Measurements from ENCODE around the gene YEATS4. TPM values are rescaled to one million over a fixed set of nuclear protein-coding genes. Genes with fewer than 3 reads are reported as not detected.

Gene YEATS4
- total RNA-seq, 4 donors from 2014 or later = 12.5 to 34.6 (median 25.8) TPM

DNA sequence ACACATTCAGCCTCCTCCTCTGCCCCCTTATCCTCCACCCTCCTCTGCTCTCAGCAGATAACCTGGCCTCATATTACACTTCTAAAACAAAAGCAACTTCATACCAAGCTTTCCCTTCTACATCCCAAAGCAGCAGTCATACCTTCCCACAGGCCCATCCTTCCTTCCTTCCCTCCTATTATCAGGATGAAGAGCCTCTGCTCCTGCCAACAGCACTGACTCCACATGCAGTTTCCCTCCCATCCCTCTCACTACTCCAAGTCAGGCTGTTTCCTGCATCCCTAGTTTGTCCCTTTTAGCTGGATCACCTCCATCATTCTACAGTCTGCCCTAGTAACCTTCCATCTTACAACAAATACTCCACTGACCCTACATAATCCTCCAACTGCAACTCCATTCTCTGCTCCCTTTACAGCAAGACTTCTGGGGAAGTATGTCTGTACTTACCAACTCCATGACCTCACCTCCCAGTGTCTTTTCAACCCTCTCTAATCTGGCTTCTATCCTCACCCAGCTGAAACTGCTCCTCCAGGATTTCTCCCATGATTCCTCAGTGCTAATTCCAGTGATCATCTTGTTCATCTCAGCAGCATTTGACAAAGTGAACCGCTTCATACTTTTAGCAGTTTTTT, 4.9 kb upstream of the YEATS4 start:
- TF ChIP-seq, protein P1, sequence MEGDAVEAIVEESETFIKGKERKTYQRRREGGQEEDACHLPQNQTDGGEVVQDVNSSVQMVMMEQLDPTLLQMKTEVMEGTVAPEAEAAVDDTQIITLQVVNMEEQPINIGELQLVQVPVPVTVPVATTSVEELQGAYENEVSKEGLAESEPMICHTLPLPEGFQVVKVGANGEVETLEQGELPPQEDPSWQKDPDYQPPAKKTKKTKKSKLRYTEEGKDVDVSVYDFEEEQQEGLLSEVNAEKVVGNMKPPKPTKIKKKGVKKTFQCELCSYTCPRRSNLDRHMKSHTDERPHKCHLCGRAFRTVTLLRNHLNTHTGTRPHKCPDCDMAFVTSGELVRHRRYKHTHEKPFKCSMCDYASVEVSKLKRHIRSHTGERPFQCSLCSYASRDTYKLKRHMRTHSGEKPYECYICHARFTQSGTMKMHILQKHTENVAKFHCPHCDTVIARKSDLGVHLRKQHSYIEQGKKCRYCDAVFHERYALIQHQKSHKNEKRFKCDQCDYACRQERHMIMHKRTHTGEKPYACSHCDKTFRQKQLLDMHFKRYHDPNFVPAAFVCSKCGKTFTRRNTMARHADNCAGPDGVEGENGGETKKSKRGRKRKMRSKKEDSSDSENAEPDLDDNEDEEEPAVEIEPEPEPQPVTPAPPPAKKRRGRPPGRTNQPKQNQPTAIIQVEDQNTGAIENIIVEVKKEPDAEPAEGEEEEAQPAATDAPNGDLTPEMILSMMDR (IDR thresholded peaks at IDR 0.05 in 4 of 5, conservative IDR thresholded peaks at IDR 0.05 in 1 of 5) = no peak
- TF ChIP-seq POLR2A (IDR thresholded peaks at IDR 0.05) = no peak
- DNase-seq (no peak), ATAC-seq (no peak)
- no peak overlapping the region for H3K4me3 ChIP-seq
- H3K27ac ChIP-seq = no peak overlapping the region
- H3K27me3 ChIP-seq = no peaks in the 10 kb centered on the region
- H3K9me3 ChIP-seq = no peaks in the 10 kb centered on the region
- no peaks in the 10 kb centered on the region for H3K36me3 ChIP-seq
- H3K4me1 ChIP-seq = peaks cover 4 to 6% of the 10 kb centered on the region in 2 donors
- intact Hi-C loops (cut with DNase I; ENCODE audit: low total_unique reads) (loop anchor here (5.0 to 10.0 kb wide), 2 partner anchors 233 to 380 kb away; partner anchors contain the start of genes CCT2 and RAB3IP), in situ Hi-C loops (cut with MboI; ENCODE audit: low sequenced_read_pairs in 4 of 4) (loop anchor here (5.0 to 10.0 kb wide), 2 partner anchors 218 to 220 kb away; no protein-coding TSS in a partner anchor)

DNA sequence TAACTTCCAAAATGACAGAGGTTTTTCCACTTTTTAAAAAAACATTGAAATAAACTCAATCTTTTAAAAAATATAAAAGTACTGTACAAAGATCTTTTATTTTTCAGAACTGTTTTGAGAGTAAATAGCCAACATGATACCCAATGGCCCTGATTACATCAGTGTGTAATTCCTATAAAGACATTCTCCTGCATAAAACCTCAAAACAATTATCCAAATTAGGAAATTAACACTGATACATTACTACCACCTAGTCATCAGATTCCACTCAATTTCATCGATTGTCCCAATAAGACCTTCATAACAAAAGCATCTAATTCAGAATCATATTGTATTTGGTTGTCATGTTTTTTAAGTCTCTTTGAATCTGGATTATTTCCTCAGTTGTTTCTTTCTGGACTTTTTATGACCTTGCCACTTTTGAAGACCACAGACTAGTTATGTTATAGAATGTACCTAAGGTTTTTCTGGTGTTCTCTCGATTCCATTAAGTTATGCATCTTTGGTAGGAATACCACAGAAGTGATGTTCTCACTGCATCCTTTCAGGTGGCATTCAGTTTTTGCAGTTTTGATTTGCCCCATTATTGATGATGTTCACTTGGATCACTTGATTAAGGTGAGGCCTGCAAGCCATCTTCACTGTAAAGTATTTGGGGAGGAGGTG, 4.0 kb upstream of the YEATS4 start:
- H3K27me3 ChIP-seq = no peaks in the 10 kb centered on the region
- no peak for TF ChIP-seq POLR2A (IDR thresholded peaks at IDR 0.05)
- TF ChIP-seq, protein P1 (IDR thresholded peaks at IDR 0.05 in 4 of 5, conservative IDR thresholded peaks at IDR 0.05 in 1 of 5) = no peak
- intact Hi-C loops (cut with DNase I; ENCODE audit: low total_unique reads) = loop anchor here (5.0 to 10.0 kb wide), 2 partner anchors 232 to 379 kb away; partner anchors contain the start of genes CCT2 and RAB3IP
- peaks cover 4 to 10% of the 10 kb centered on the region in 2 donors for H3K4me1 ChIP-seq
- H3K27ac ChIP-seq = no peak overlapping the region
- ATAC-seq = no peak
- no peaks in the 10 kb centered on the region for H3K9me3 ChIP-seq
- no peaks in the 10 kb centered on the region for H3K36me3 ChIP-seq
- H3K4me3 ChIP-seq = no peak overlapping the region
- in situ Hi-C loops (cut with MboI; ENCODE audit: low sequenced_read_pairs in 4 of 4) = loop anchor here (5.0 to 10.0 kb wide), 2 partner anchors 217 to 219 kb away; no protein-coding TSS in a partner anchor
- DNase-seq = no peak

DNA sequence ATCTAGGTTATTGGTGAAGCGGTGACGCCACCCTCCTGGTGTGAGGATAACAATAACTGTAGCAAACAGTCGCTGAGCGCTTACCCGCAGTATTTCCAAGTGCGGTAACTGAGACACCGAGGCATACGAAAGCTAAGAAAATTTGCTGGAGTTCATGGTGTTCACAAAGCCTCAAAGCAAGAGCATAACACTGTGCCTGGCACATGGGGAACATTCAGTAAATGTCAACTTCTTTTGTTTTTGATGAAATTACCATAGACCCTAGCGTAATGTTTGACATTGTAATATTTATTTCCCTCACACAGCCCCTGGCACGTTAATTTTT, 767 bp downstream of the YEATS4 start:
- intact Hi-C loops (cut with DNase I; ENCODE audit: low total_unique reads) (no loop called here), in situ Hi-C loops (cut with MboI; ENCODE audit: low sequenced_read_pairs in 4 of 4) (no loop called here)
- Histone ChIP-seq H3K9me3 (no peaks in the 10 kb centered on the region), H3K4me1 (peaks cover 4 to 13% of the 10 kb centered on the region in 2 donors), H3K27ac (peak overlapping the region; percentile 86 to 93 (median 91)), H3K4me3 (peak overlapping the region; percentile 84 to 89 (median 86)), H3K36me3 (no peaks in the 10 kb centered on the region), H3K27me3 (no peaks in the 10 kb centered on the region)
- no peak for TF ChIP-seq POLR2A (IDR thresholded peaks at IDR 0.05)
- TF ChIP-seq, protein P1 (IDR thresholded peaks at IDR 0.05 in 4 of 5, conservative IDR thresholded peaks at IDR 0.05 in 1 of 5) = no peak
- DNase-seq (no peak), ATAC-seq (no peak)

DNA sequence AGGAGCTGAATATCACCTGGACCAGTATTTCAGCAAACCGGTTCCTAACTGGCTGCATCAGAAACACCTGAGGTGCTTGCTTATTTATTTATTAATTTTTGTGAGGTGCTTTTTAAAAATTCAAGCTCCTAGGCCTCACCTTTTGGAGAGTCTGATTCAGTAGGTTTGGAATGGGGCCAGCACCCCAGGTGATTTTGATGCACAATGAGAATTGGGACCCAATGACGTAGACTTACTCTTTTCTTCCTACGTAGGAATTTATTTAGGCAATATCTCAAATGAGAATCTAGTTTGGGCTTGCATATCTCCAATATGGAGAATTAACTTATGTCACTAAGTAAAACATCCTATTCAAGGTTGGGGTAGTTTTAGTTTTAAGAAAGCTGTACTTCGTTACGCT, 7.3 kb downstream of the YEATS4 start:
- intact Hi-C loops (cut with DNase I; ENCODE audit: low total_unique reads) (no loop called here), in situ Hi-C loops (cut with MboI; ENCODE audit: low sequenced_read_pairs in 4 of 4) (no loop called here)
- Histone ChIP-seq H3K27ac (no peak overlapping the region), H3K9me3 (no peaks in the 10 kb centered on the region), H3K36me3 (peaks cover 4 to 14% of the 10 kb centered on the region in 2 donors), H3K27me3 (no peaks in the 10 kb centered on the region), H3K4me1 (no peaks in the 10 kb centered on the region), H3K4me3 (no peak overlapping the region)
- no peak for ATAC-seq
- DNase-seq = no peak
- TF ChIP-seq, protein P1 (IDR thresholded peaks at IDR 0.05 in 4 of 5, conservative IDR thresholded peaks at IDR 0.05 in 1 of 5) = no peak
- TF ChIP-seq POLR2A (IDR thresholded peaks at IDR 0.05) = no peak
